ENCODE data around the gene CNOT10. TPM values are rescaled to one million over a fixed set of nuclear protein-coding genes. Genes with fewer than 3 reads are reported as not detected.
A peak's percentile ranks its signal among the peaks of the same experiment; 100 is the strongest.

Gene CNOT10
- polyA plus RNA-seq, 1 donor (not counting 4 experiments of a cell fraction or from before 2014, with no cell fraction given): 24.2 TPM

GRCh38 chr3:32686713-32687112, 1.7 kb downstream of the CNOT10 start:
- Histone ChIP-seq H3K4me2 (ENCODE audit: control insufficient read depth, extremely low read depth, insufficient read depth, low read depth, low read length) (peak overlapping the region; percentile 81), H3K9ac (ENCODE audit: control insufficient read depth, extremely low read depth, insufficient read depth, low read length) (peak overlapping the region; percentile 0), H3K27me3 (ENCODE audit: control insufficient read depth, extremely low read depth, insufficient read depth, low read length) (no peaks in the 10 kb centered on the region), H2AFZ (ENCODE audit: control insufficient read depth, low read length) (no peak overlapping the region), H3K79me2 (ENCODE audit: control insufficient read depth, insufficient read depth, low read length) (peaks cover 50% of the 10 kb centered on the region), H3K27ac (ENCODE audit: control insufficient read depth, insufficient read depth, low read length) (no peak overlapping the region), H3K4me1 (ENCODE audit: control insufficient read depth, extremely low read depth, insufficient read depth, low read length) (peaks cover 19% of the 10 kb centered on the region), H3K4me3 (ENCODE audit: control insufficient read depth in 2 of 3, extremely low read depth in 1 of 3, insufficient read depth in 2 of 3, low read depth in 1 of 3, low read length in 3 of 3) (peak overlapping the region in 2 of 3 experiments; percentile 0 to 98), H3K36me3 (ENCODE audit: control insufficient read depth in 2 of 2, extremely low read depth in 1 of 2, insufficient read depth in 2 of 2, low read length in 2 of 2) (peaks cover 0 to 7% of the 10 kb centered on the region in 2 experiments), H3K9me1 (ENCODE audit: control insufficient read depth, extremely low read depth, insufficient read depth, low read length) (peaks cover 2% of the 10 kb centered on the region), H4K20me1 (ENCODE audit: control insufficient read depth, extremely low read depth, insufficient read depth, low read length) (no peaks in the 10 kb centered on the region), H3K9me3 (ENCODE audit: control insufficient read depth, low read depth, low read length) (no peaks in the 10 kb centered on the region)
- no peak for DNase-seq (ENCODE audit: low read depth, low spot score)
- FAIRE-seq: no peak
- dilution Hi-C loops (cut with MboI; ENCODE audit: extremely low pct_ligation_motif_present, low sequenced_read_pairs): no loop called here
- no peak for TF ChIP-seq EZH2 (IDR thresholded peaks at IDR 0.05; ENCODE audit: low read length)
- no peak for TF ChIP-seq CTCF (optimal IDR thresholded peaks at IDR 0.05 in 1 of 3, IDR thresholded peaks at IDR 0.05 in 1 of 3, conservative IDR thresholded peaks at IDR 0.05 in 1 of 3; ENCODE audit: extremely low read depth in 1 of 3, insufficient read depth in 2 of 3, low read length in 3 of 3)

GRCh38 chr3:32691847-32692246, 6.9 kb downstream of the CNOT10 start:
- Histone ChIP-seq H3K9ac (ENCODE audit: control insufficient read depth, extremely low read depth, insufficient read depth, low read length) (no peak overlapping the region), H3K4me3 (ENCODE audit: control insufficient read depth in 2 of 3, extremely low read depth in 1 of 3, insufficient read depth in 2 of 3, low read depth in 1 of 3, low read length in 3 of 3) (no peak overlapping the region), H3K9me3 (ENCODE audit: control insufficient read depth, low read depth, low read length) (no peaks in the 10 kb centered on the region), H4K20me1 (ENCODE audit: control insufficient read depth, extremely low read depth, insufficient read depth, low read length) (no peaks in the 10 kb centered on the region), H3K4me2 (ENCODE audit: control insufficient read depth, extremely low read depth, insufficient read depth, low read depth, low read length) (no peak overlapping the region), H3K79me2 (ENCODE audit: control insufficient read depth, insufficient read depth, low read length) (peaks cover 55% of the 10 kb centered on the region), H3K27me3 (ENCODE audit: control insufficient read depth, extremely low read depth, insufficient read depth, low read length) (no peaks in the 10 kb centered on the region), H3K36me3 (ENCODE audit: control insufficient read depth in 2 of 2, extremely low read depth in 1 of 2, insufficient read depth in 2 of 2, low read length in 2 of 2) (peaks cover 0 to 7% of the 10 kb centered on the region in 2 experiments), H3K9me1 (ENCODE audit: control insufficient read depth, extremely low read depth, insufficient read depth, low read length) (peaks cover 2% of the 10 kb centered on the region), H3K4me1 (ENCODE audit: control insufficient read depth, extremely low read depth, insufficient read depth, low read length) (peaks cover 3% of the 10 kb centered on the region), H3K27ac (ENCODE audit: control insufficient read depth, insufficient read depth, low read length) (no peak overlapping the region), H2AFZ (ENCODE audit: control insufficient read depth, low read length) (no peak overlapping the region)
- DNase-seq (ENCODE audit: low read depth, low spot score) (no peak), FAIRE-seq (no peak)
- no peak for TF ChIP-seq CTCF (optimal IDR thresholded peaks at IDR 0.05 in 1 of 3, IDR thresholded peaks at IDR 0.05 in 1 of 3, conservative IDR thresholded peaks at IDR 0.05 in 1 of 3; ENCODE audit: extremely low read depth in 1 of 3, insufficient read depth in 2 of 3, low read length in 3 of 3)
- TF ChIP-seq EZH2 (IDR thresholded peaks at IDR 0.05; ENCODE audit: low read length): no peak
- dilution Hi-C loops (cut with MboI; ENCODE audit: extremely low pct_ligation_motif_present, low sequenced_read_pairs): no loop called here

Measured in keratinocyte (primary cell).